Lung (tissue), 12 donors: ENCODE data around the gene HACL1. TPM values are rescaled to one million over a fixed set of nuclear protein-coding genes. Genes with fewer than 3 reads are reported as not detected.

ENCODE experiments used
- ATAC-seq: fragments of 200-7000 bp; cut with Tn5 transposase; one replicate; pipeline ENCODE4 v1.9.1; 2020; ENCODE audit warnings: moderate number of reproducible peaks; ENCODE audit not compliant: insufficient read depth, low FRiP score
- DNase-seq, 3 donors: peaks; one replicate each; pipeline ENCODE4 v3.0.0-alpha.2; 2013 to 2017
- H3K27ac ChIP-seq, 2 donors: one replicate each; pipeline ENCODE4 v1.5.1; 2013; ENCODE audit warnings: mild to moderate bottlenecking in 2 of 2, moderate library complexity in 2 of 2, control low read depth in 1 of 2, inconsistent platforms in 1 of 2, low read depth in 1 of 2, low read length in 1 of 2
- H3K27me3 ChIP-seq, 3 donors: one replicate each; pipeline ENCODE4 v1.5.1; 2013; ENCODE audit warnings: low read length in 2 of 3; ENCODE audit not compliant: control insufficient read depth in 3 of 3, insufficient read depth in 3 of 3
- H3K36me3 ChIP-seq, 4 donors: one replicate each; pipeline ENCODE4 v1.5.1; 2013; ENCODE audit warnings: low read length in 4 of 4, mild to moderate bottlenecking in 1 of 4, moderate library complexity in 1 of 4; ENCODE audit not compliant: control insufficient read depth in 4 of 4, insufficient read depth in 4 of 4
- H3K4me1 ChIP-seq, 5 donors: one replicate each; pipeline ENCODE4 v1.5.1; 2013; ENCODE audit warnings: low read length in 5 of 5, mild to moderate bottlenecking in 2 of 5, moderate library complexity in 1 of 5; ENCODE audit not compliant: control insufficient read depth in 5 of 5, insufficient read depth in 5 of 5
- H3K4me3 ChIP-seq: one replicate; pipeline ENCODE4 v1.5.1; 2013; ENCODE audit warnings: mild to moderate bottlenecking, control low read depth, moderate library complexity
- H3K9ac ChIP-seq, 2 donors: one replicate each; pipeline ENCODE4 v1.5.1; 2013; ENCODE audit warnings: low read length in 2 of 2, control low read depth in 1 of 2; ENCODE audit not compliant: insufficient read depth in 1 of 2
- H3K9me3 ChIP-seq, 4 donors: one replicate each; pipeline ENCODE4 v1.5.1; 2013; ENCODE audit warnings: low read length in 3 of 4, mild to moderate bottlenecking in 1 of 4, moderate library complexity in 1 of 4; ENCODE audit not compliant: control insufficient read depth in 4 of 4, insufficient read depth in 3 of 4
- WGBS, 2 donors: extraction: QIAGEN DNeasy Blood & Tissue Kit; methylation state at CpG; one replicate each; pipeline ENCODE4 v1.1.7; 2013; 5-methylcytosine and 5-hydroxymethylcytosine counted together
- polyA plus RNA-seq, 2 donors: library from polyadenylated mRNA; stranded (reverse); fragments of 200-250 nt; gene quantifications; one replicate each; pipeline ENCODE4 v1.2.1, GENCODE V29; 2013
- total RNA-seq, 2 donors: library from RNA; depleted of rRNA in 1 of 2; stranded (reverse); fragments of >200 nt in 1 of 2; gene quantifications; one replicate each; pipeline ENCODE4 v1.2.1, GENCODE V29; 2014 to 2021
- TF ChIP-seq, protein P1 (sequence below): IDR thresholded peaks from 2 replicates; pipeline ENCODE4 v1.5.1; 2012; ENCODE audit warnings: mild to moderate bottlenecking; ENCODE audit errors: control extremely low read depth, extremely low read depth
- donor health status: control.
- donor health status: control.
- donor health status: Bipolar disorder and iron deficiency.
- donor health status: healthy.
- donor health status: DM: yes; HTN: yes; CAD: no.

The HACL1 gene
- total and polyA plus RNA-seq, 4 donors = 14.7 to 27.7 (median 21.6) TPM

DNA sequence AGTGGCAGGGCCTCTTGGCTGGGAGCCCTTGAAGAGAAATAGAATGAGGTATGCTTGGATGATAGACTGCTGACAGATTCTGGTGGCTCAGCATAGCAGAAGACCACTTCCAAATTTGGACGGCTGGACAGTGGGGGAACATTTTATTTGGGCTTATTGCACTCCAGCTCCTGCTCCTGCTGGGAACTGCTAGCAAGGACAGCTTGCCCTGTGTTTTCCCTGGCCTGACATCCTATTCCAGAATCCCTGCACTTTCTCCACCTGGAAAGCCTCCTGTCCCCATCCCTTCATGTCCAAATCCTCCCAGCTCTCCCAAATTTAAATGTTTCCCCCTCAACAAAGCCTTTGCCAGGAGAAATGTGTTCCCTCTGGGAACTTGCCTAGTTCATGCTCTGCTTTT, 70.0 kb downstream of the HACL1 start:
- Histone ChIP-seq H3K36me3 (peaks cover 0 to 2% (median 0%) of the 10 kb centered on the region in 4 donors), H3K27ac (no peak overlapping the region)
- 81 to 92% methylated on average over 1 of the region's 1 CpG for WGBS, 2 donors

DNA sequence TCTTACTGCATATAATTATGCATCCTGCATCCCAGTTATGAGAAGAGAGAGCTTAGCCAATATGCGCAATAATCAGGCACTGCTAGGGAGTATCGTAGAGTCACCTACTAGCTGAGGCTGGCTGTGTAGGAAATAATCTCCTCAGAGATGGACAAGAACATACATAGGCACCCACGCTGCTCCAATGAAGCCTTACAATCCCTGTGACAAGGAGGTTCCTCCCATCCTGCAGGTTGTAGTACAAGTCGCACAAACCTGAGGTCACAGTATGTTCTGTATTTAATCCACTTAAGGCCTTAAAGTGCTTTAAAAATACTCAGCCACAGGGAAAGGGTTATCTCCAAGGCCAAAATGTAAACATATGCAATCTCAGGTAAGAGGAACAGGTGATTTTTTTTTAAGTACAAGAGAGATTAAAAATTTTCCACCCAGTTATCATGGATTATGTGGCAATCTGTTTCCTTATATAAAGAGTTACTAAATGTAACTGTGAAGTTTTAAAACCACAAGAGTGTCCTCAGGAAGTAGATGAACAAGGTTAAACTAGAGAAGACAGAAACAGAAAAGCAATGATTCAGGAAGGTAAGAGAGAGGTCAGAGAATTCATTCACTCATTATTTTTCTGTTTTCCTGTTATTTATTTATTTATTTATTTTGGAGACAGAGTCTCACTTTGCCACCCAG, 72.4 kb downstream of the HACL1 start:
- peak overlapping the region in 1 of 2 donors; percentile 90 for H3K27ac ChIP-seq
- no peaks in the 10 kb centered on the region for H3K36me3 ChIP-seq
- H3K4me1 ChIP-seq = peaks cover 0 to 9% (median 2%) of the 10 kb centered on the region in 5 donors
- H3K27me3 ChIP-seq = no peaks in the 10 kb centered on the region
- peak in 1 of 3 donors; percentile 21 for DNase-seq
- no peak overlapping the region for H3K4me3 ChIP-seq
- H3K9me3 ChIP-seq = no peaks in the 10 kb centered on the region
- TF ChIP-seq, protein P1, sequence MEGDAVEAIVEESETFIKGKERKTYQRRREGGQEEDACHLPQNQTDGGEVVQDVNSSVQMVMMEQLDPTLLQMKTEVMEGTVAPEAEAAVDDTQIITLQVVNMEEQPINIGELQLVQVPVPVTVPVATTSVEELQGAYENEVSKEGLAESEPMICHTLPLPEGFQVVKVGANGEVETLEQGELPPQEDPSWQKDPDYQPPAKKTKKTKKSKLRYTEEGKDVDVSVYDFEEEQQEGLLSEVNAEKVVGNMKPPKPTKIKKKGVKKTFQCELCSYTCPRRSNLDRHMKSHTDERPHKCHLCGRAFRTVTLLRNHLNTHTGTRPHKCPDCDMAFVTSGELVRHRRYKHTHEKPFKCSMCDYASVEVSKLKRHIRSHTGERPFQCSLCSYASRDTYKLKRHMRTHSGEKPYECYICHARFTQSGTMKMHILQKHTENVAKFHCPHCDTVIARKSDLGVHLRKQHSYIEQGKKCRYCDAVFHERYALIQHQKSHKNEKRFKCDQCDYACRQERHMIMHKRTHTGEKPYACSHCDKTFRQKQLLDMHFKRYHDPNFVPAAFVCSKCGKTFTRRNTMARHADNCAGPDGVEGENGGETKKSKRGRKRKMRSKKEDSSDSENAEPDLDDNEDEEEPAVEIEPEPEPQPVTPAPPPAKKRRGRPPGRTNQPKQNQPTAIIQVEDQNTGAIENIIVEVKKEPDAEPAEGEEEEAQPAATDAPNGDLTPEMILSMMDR = no peak
- no peak overlapping the region for H3K9ac ChIP-seq
- 72% methylated on average over 4 of the region's 4 CpGs for WGBS, 2 donors
- peak; percentile 70 for ATAC-seq

More for the DNA sequence above, 70.0 kb downstream of the HACL1 start:
- Histone ChIP-seq H3K4me3 (no peak overlapping the region), H3K4me1 (peaks cover 0 to 9% (median 2%) of the 10 kb centered on the region in 5 donors), H3K27me3 (no peaks in the 10 kb centered on the region), H3K9me3 (no peaks in the 10 kb centered on the region), H3K9ac (no peak overlapping the region)
- ATAC-seq (no peak), DNase-seq (no peak)
- TF ChIP-seq, protein P1 = no peak

DNA sequence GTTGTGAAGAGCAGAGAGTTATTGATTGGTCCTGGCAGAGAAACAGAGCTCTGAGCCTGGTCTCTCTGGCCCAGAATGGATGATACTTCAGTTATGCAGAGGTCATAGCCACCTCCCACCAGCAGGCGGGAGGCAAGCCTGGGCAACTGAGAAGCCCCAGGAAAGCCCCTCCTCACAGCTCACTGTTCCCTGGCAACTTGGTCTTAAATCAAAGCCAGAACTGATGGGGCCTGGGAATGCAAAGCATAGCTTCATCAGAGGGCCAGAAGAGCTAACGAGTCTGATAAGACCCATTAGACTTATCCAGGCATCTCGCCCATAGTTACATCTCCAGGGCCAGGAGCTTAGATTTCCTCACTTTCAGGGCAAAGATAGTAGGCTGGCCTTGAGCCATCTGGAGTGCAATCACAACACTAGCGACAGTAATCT, 74.3 kb downstream of the HACL1 start:
- no peak overlapping the region for H3K27ac ChIP-seq

More for the DNA sequence above, 74.3 kb downstream of the HACL1 start:
- Histone ChIP-seq H3K4me3 (no peak overlapping the region), H3K9me3 (no peaks in the 10 kb centered on the region), H3K4me1 (peaks cover 0 to 21% (median 3%) of the 10 kb centered on the region in 5 donors), H3K36me3 (no peaks in the 10 kb centered on the region), H3K27me3 (no peaks in the 10 kb centered on the region), H3K9ac (no peak overlapping the region)
- 74 to 80% methylated on average over 4 of the region's 4 CpGs for WGBS, 2 donors
- DNase-seq (peak; percentile 77 to 92 (median 86)), ATAC-seq (no peak)
- TF ChIP-seq, protein P1 = no peak
